MM.1S (cell line): Measurements from ENCODE around the gene TMEM176B.

Experiments used
- CTCF ChIP-seq: fragments of 300-600 bp; sonication (generic); IDR thresholded peaks from 2 replicates; pipeline ENCODE4 v1.5.1; 2016; ENCODE audit warnings: antibody characterized with exemption, low read length, mixed read lengths
- EZH2 ChIP-seq: fragments of 300-600 bp; sonication (generic); optimal IDR thresholded peaks from 2 replicates; pipeline ENCODE3; 2017; ENCODE audit warnings: low read depth, mild to moderate bottlenecking, antibody characterized with exemption, low read length, mixed read lengths
- EZH2phosphoT487 ChIP-seq: fragments of 300-600 bp; sonication (generic); IDR thresholded peaks from 2 replicates; pipeline ENCODE4 v1.6.1; 2018; ENCODE audit warnings: antibody characterized with exemption, low read length

GRCh38 chr7:150766334-150766709 is 33.8 kb downstream of the TMEM176B start:
- no peak for TF ChIP-seq EZH2
- TF ChIP-seq CTCF, result no peak
- no peak for TF ChIP-seq EZH2phosphoT487
